WTC11 (cell line): Measurements from ENCODE around the gene SPAG8. TPM values are rescaled to one million over a fixed set of nuclear protein-coding genes. Genes with fewer than 3 reads are reported as not detected.

Experiments
- ATAC-seq: fragments of 200-7000 bp; cut with Tn5 transposase; 2 replicates; pipeline ENCODE4 v1.10.0; 2021; ENCODE audit warnings: mild to moderate bottlenecking, moderate library complexity
- CTCF ChIA-PET: fragments of 300-600 bp; sonication (Branson Sonifier 250); formaldehyde crosslinking; loops from one replicate; lab custom pipeline; 2021; ENCODE audit warnings: antibody characterized with exemption; lab: Charles Lee
- POLR2A ChIA-PET: fragments of 350-600 bp; sonication (Branson Sonifier 250); formaldehyde crosslinking; loops from one replicate; lab custom pipeline; 2021; ENCODE audit warnings: antibody characterized with exemption; lab: Charles Lee
- DNase-seq: peaks from one replicate; pipeline ENCODE4 v3.0.0; 2021; ENCODE audit warnings: low spot score
- H3K27ac Mint-ChIP-seq: 2 replicates; pipeline ENCODE4 v1.8.0; 2021; ENCODE audit warnings: mixed read lengths
- H3K27me3 Mint-ChIP-seq: 2 replicates; pipeline ENCODE4 v1.8.0; 2021; ENCODE audit warnings: low read depth, mild to moderate bottlenecking, moderate library complexity, mixed read lengths
- H3K36me3 Mint-ChIP-seq: 2 replicates; pipeline ENCODE4 v1.8.0; 2021; ENCODE audit warnings: mixed read lengths
- H3K4me1 Mint-ChIP-seq: 2 replicates; pipeline ENCODE4 v1.8.0; 2022; ENCODE audit warnings: mixed read lengths
- H3K4me3 Mint-ChIP-seq: 2 replicates; pipeline ENCODE4 v1.8.0; 2021; ENCODE audit warnings: mild to moderate bottlenecking, moderate library complexity, mixed read lengths
- H3K9me3 Mint-ChIP-seq: 2 replicates; pipeline ENCODE4 v1.8.0; 2021; ENCODE audit warnings: mixed read lengths
- AR ChIP-seq: fragments of 250-450 bp; sonication (Bioruptor Pico); IDR thresholded peaks from 2 replicates; pipeline ENCODE4 v1.9.0; 2021; ENCODE audit warnings: mild to moderate bottlenecking
- ARID4B ChIP-seq: sonication (generic); formaldehyde crosslinking; IDR thresholded peaks from 2 replicates; pipeline ENCODE4 v1.8.0; 2023; ENCODE audit warnings: missing genetic modification reagents, mild to moderate bottlenecking, borderline replicate concordance
- ATF1 ChIP-seq: sonication (generic); formaldehyde crosslinking; IDR thresholded peaks from 2 replicates; pipeline ENCODE4 v1.8.1; 2023; ENCODE audit warnings: mild to moderate bottlenecking, moderate library complexity, missing genetic modification reagents
- CBFB ChIP-seq: sonication (generic); formaldehyde crosslinking; IDR thresholded peaks from 2 replicates; pipeline ENCODE4 v1.8.1; 2022; ENCODE audit warnings: mild to moderate bottlenecking, low read depth, missing genetic modification reagents
- CREM ChIP-seq: sonication (generic); formaldehyde crosslinking; IDR thresholded peaks from 2 replicates; pipeline ENCODE4 v1.8.1; 2022; ENCODE audit warnings: mild to moderate bottlenecking, missing genetic modification reagents, moderate library complexity
- FOXP4 ChIP-seq: sonication (generic); formaldehyde crosslinking; IDR thresholded peaks from 2 replicates; pipeline ENCODE4 v1.8.0; 2022; ENCODE audit warnings: mild to moderate bottlenecking, missing genetic modification reagents
- JAZF1 ChIP-seq: fragments of 250-450 bp; sonication (Bioruptor Pico); IDR thresholded peaks from 2 replicates; pipeline ENCODE4 v1.9.0; 2021; ENCODE audit warnings: moderate library complexity, mild to moderate bottlenecking, inconsistent platforms
- MLX ChIP-seq: sonication (generic); formaldehyde crosslinking; IDR thresholded peaks from 2 replicates; pipeline ENCODE4 v1.8.1; 2023; ENCODE audit warnings: mild to moderate bottlenecking, missing genetic modification reagents, moderate library complexity
- NFATC4 ChIP-seq: fragments of 250-450 bp; sonication (Bioruptor Pico); IDR thresholded peaks from 2 replicates; pipeline ENCODE4 v1.9.0; 2021; ENCODE audit warnings: mild to moderate bottlenecking
- NR2C2 ChIP-seq: sonication (generic); formaldehyde crosslinking; IDR thresholded peaks from 2 replicates; pipeline ENCODE4 v1.8.0; 2022; ENCODE audit warnings: mild to moderate bottlenecking, missing genetic modification reagents
- OVOL2 ChIP-seq: fragments of 250-450 bp; sonication (Bioruptor Pico); IDR thresholded peaks from 2 replicates; pipeline ENCODE4 v1.9.0; 2021; ENCODE audit warnings: mild to moderate bottlenecking, borderline replicate concordance
- RELA ChIP-seq: sonication (generic); formaldehyde crosslinking; IDR thresholded peaks from 2 replicates; pipeline ENCODE4 v1.8.1; 2022; ENCODE audit warnings: missing genetic modification reagents, mild to moderate bottlenecking, borderline replicate concordance
- SMAD3 ChIP-seq: sonication (generic); formaldehyde crosslinking; IDR thresholded peaks from 2 replicates; pipeline ENCODE4 v1.8.0; 2022; ENCODE audit warnings: missing genetic modification reagents, mild to moderate bottlenecking, borderline replicate concordance
- SP1 ChIP-seq: sonication (generic); formaldehyde crosslinking; conservative IDR thresholded peaks from 2 replicates; pipeline ENCODE4 v1.8.1; 2022; ENCODE audit warnings: missing genetic modification reagents
- TEAD4 ChIP-seq: sonication (generic); formaldehyde crosslinking; IDR thresholded peaks from 2 replicates; pipeline ENCODE4 v1.8.0; 2022; ENCODE audit warnings: mild to moderate bottlenecking, missing genetic modification reagents
- ZNF232 ChIP-seq: sonication (generic); formaldehyde crosslinking; IDR thresholded peaks from 2 replicates; pipeline ENCODE4 v1.8.0; 2022; ENCODE audit warnings: mild to moderate bottlenecking, missing genetic modification reagents
- ZNF263 ChIP-seq: sonication (generic); formaldehyde crosslinking; IDR thresholded peaks from 2 replicates; pipeline ENCODE4 v1.8.1; 2022; ENCODE audit warnings: low read depth, mild to moderate bottlenecking, moderate library complexity, missing genetic modification reagents
- ZNF317 ChIP-seq: sonication (generic); formaldehyde crosslinking; IDR thresholded peaks from 2 replicates; pipeline ENCODE4 v1.8.1; 2023; ENCODE audit warnings: low read depth, mild to moderate bottlenecking, moderate library complexity, missing genetic modification reagents, borderline replicate concordance
- ZNF671 ChIP-seq: fragments of 250-450 bp; sonication (Bioruptor Pico); IDR thresholded peaks from 2 replicates; pipeline ENCODE4 v1.8.0; 2021; ENCODE audit warnings: mild to moderate bottlenecking
- total RNA-seq: library from RNA; stranded (reverse); gene quantifications from 3 replicates; pipeline ENCODE4 v1.2.3, GENCODE V29; 2021

The SPAG8 gene
- total RNA-seq, 1 experiment from 2014 or later: 0.72 TPM

- ChIA-PET POLR2A (interaction anchor here (0.5 kb wide), 1 partner anchor 1774 kb away, joined by 5 read pairs; no protein-coding TSS in a partner anchor), CTCF (interaction anchor here (1.1 to 1.2 kb wide), 2 partner anchors 41 to 86 kb away, joined by 3 to 6 read pairs; no protein-coding TSS in a partner anchor)
- no peaks in the 10 kb centered on the region for H3K9me3 Mint-ChIP-seq
- no peak for ATAC-seq
- no peak overlapping the region for H3K27ac Mint-ChIP-seq
- DNase-seq: no peak
- no peak overlapping the region for H3K4me3 Mint-ChIP-seq
- peaks cover 32% of the 10 kb centered on the region for H3K4me1 Mint-ChIP-seq
- TF ChIP-seq RELA (CRISPR knock-in tag): no peak
- TF ChIP-seq NR2C2 (CRISPR knock-in tag): no peak
- TF ChIP-seq ARID4B (CRISPR knock-in tag): no peak
- TF ChIP-seq OVOL2 (CRISPR knock-in tag): no peak
- no peak for TF ChIP-seq CREM (CRISPR knock-in tag)
- TF ChIP-seq ZNF671 (CRISPR knock-in tag): no peak
- no peak for TF ChIP-seq SMAD3 (CRISPR knock-in tag)
- no peak for TF ChIP-seq FOXP4 (CRISPR knock-in tag)
- no peak for TF ChIP-seq ZNF317 (CRISPR knock-in tag)
- TF ChIP-seq AR (CRISPR knock-in tag): no peak
- no peak for TF ChIP-seq NFATC4
- TF ChIP-seq MLX (CRISPR knock-in tag): no peak
- no peak for TF ChIP-seq ZNF263 (CRISPR knock-in tag)
- TF ChIP-seq ZNF232 (CRISPR knock-in tag): no peak
- TF ChIP-seq CBFB (CRISPR knock-in tag): no peak
- TF ChIP-seq ATF1 (CRISPR knock-in tag): no peak
- TF ChIP-seq SP1 (CRISPR knock-in tag): no peak
- no peak for TF ChIP-seq TEAD4 (CRISPR knock-in tag)
- TF ChIP-seq JAZF1 (CRISPR knock-in tag): no peak
- H3K36me3 Mint-ChIP-seq: no peaks in the 10 kb centered on the region
- H3K27me3 Mint-ChIP-seq: peaks cover 34% of the 10 kb centered on the region
These were observed 29.5 kb upstream of the SPAG8 start for GRCh38 chr9:35841645-35841900.
